ENCODE measurements around the gene LRRC4.

Gene LRRC4

DNA sequence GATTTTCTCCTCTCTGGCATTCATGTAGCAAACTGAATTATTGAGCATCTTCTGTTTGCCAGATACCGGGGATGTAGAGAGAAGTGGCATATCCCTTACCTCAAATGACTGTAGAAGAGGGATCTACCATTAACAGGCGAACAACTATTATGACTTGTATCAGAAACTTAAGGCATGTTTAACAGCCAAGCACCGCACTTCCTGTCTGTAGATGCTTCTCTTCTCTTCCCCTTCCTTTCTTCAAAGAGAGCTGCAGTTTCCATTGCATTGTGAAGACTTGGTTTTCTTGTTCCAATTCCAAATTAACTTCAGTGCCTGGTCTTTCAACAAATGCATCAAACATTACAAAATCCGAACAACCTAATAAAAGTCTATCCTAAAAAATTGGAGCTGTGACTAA, 49.3 kb downstream of the LRRC4 start:
- no peak for DNase-seq (ENCODE audit: low read depth in 2 of 2, low spot score in 1 of 2)

DNA sequence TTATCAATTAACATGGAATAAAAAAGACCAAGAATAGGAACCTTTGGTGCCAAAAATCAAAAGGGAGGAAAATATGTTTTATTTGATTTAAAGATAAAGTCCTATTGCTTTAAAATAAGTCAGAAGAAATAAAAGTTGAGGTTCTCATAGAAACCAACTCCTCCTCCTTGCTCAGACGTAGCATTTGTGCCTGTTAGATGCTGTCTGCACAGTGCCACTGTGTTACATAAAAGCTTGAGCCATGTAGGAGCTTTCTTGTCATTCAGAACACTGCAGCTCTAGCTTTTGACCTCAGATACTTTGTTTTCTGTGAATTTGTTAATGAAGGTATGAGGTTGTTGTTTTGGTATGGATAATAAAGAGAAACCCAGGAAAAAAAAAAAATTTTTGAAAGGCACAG, 50.3 kb downstream of the LRRC4 start:
- DNase-seq (ENCODE audit: low read depth in 2 of 2, low spot score in 1 of 2), result no peak

DNA sequence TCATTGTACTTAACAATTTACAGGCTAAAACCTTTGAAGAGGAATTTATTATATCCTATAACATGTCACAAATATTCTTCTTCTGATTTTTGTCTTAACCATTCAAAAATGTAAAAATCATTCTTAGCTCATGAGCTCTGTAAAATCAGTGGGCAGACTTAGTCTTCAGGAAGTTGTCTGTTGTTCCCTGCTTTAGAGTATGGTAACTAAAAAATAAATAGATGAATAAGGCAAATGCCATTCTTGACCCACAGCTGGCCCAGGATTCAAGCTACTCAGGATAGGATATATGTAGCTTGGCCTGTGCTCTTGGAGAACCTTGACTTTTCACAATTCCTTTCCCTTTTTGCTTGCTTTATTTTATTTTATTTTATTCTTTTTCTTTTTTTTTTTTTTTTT, 51.5 kb downstream of the LRRC4 start:
- DNase-seq (ENCODE audit: low read depth in 2 of 2, low spot score in 1 of 2), result no peak

DNA sequence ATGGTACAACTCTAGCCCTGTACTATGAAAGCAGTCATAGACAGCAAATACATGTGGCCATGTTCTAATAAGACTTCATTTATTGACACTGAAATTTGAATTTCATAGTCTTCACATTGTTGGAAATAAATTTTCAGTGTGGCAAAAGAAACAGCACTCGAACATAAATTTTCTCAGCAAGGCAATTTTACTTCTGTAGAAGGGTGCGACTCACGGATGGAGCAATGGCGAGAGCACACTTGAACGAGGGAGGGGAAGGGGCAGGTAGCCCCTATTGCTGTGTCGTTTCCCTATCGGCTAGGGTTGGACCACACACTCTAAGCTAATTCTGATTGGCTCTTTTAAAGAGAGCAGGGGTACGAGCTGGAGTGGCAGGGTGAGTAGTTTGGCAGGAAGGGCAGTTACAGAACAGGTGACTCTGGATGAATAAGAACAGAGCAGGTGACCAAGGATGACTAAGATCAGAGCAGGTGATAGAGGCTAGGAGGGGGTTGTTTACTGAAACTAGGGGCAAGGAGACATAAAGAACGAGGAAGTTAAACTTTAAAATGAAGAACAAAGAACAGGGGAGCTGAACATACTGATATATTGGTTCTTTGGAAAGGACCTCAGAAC, 52.0 kb downstream of the LRRC4 start:
- DNase-seq (ENCODE audit: low read depth in 2 of 2, low spot score in 1 of 2), result no peak

DNA sequence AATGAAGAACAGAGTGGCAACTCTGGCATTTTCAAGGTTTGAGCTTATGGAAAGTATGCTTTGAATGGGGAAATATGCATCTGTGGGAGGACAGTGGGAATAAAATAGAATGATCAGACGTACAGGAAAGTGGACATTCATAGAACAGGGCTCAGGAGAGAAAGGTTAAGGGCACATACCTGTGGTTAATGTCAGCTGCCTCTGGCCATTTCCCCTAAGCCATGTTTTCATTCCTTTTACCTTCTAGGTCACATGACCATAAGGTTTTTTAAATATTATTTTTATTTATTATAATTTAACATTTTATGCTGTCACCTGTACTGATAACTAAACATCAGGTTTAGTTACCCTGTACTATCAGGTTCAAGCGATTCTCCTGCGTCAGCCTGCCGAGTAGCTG, 52.8 kb downstream of the LRRC4 start:
- no peak for DNase-seq (ENCODE audit: low read depth in 2 of 2, low spot score in 1 of 2)

Measured in stimulated activated CD8-positive, alpha-beta memory T cell treated with anti-CD3 and anti-CD28 coated beads, Interleukin-4, amount 100 ng/mL, for 1 hour (primary cell).